ENCODE measurements around the gene PIP4K2B. TPM values are rescaled to one million over a fixed set of nuclear protein-coding genes. Genes with fewer than 3 reads are reported as not detected.

The PIP4K2B gene
- total RNA-seq, 1 experiment from 2014 or later = 42.3 TPM

GRCh38 chr17:38717139-38717745, 82.1 kb downstream of the PIP4K2B start:
- no peaks in the 10 kb centered on the region for H3K9me3 ChIP-seq (ENCODE audit: control insufficient read depth, insufficient read depth, low read depth, low read length)
- in situ Hi-C loops (cut with HindIII; ENCODE audit: low pct_unique_long_range_greater_than_20kb, low sequenced_read_pairs) = no loop called here
- H3K27ac ChIP-seq (ENCODE audit: low read length) = no peak overlapping the region
- no peaks in the 10 kb centered on the region for H3K27me3 ChIP-seq (ENCODE audit: control insufficient read depth, insufficient read depth, low read length)
- POLR2A ChIA-PET = interaction anchor here (0.6 kb wide), 1 partner anchor 257 kb away, joined by 9 read pairs; no protein-coding TSS in a partner anchor
- H3K4me3 ChIP-seq (ENCODE audit: low read depth in 2 of 2, low read length in 2 of 2) = no peak overlapping the region
- TF ChIP-seq POLR2AphosphoS5 (IDR thresholded peaks at IDR 0.05; ENCODE audit: low read depth, low read length) (no peak), CTCF (IDR thresholded peaks at IDR 0.05) (no peak), TCF7L2 (IDR thresholded peaks at IDR 0.05; ENCODE audit: low read depth, low read length) (no peak), SIN3A (IDR thresholded peaks at IDR 0.05; ENCODE audit: borderline replicate concordance, insufficient read depth, low read depth, low read length) (no peak), REST (IDR thresholded peaks at IDR 0.05; ENCODE audit: insufficient read depth in 1 of 2, low read depth in 2 of 2, low read length in 1 of 2) (no peak)
- DNase-seq (ENCODE audit: low read depth, low spot score) (no peak), ATAC-seq (no peak)
- CTCF ChIA-PET = interaction anchor here (0.5 kb wide), 1 partner anchor 39 kb away, joined by 3 read pairs; no protein-coding TSS in a partner anchor
- no TSS peak for BruUV-seq (replicated peaks)
- intact Hi-C loops (cut with micrococcal nuclease; ENCODE audit: unreplicated experiment) = no loop called here
- no peaks in the 10 kb centered on the region for H3K36me3 ChIP-seq (ENCODE audit: control insufficient read depth, insufficient read depth, low read length)
- H3K4me1 ChIP-seq (ENCODE audit: control insufficient read depth, insufficient read depth, low read length) = no peaks in the 10 kb centered on the region

- ChIA-PET POLR2A (interaction anchor here (0.6 kb wide), 1 partner anchor 258 kb away, joined by 9 read pairs; no protein-coding TSS in a partner anchor), CTCF (no interaction called here)
- in situ Hi-C loops (cut with HindIII; ENCODE audit: low pct_unique_long_range_greater_than_20kb, low sequenced_read_pairs) = no loop called here
- H3K36me3 ChIP-seq (ENCODE audit: control insufficient read depth, insufficient read depth, low read length) = no peaks in the 10 kb centered on the region
- no peaks in the 10 kb centered on the region for H3K4me1 ChIP-seq (ENCODE audit: control insufficient read depth, insufficient read depth, low read length)
- TF ChIP-seq POLR2AphosphoS5 (IDR thresholded peaks at IDR 0.05; ENCODE audit: low read depth, low read length) (no peak), CTCF (IDR thresholded peaks at IDR 0.05) (no peak), REST (IDR thresholded peaks at IDR 0.05; ENCODE audit: insufficient read depth in 1 of 2, low read depth in 2 of 2, low read length in 1 of 2) (no peak), SIN3A (IDR thresholded peaks at IDR 0.05; ENCODE audit: borderline replicate concordance, insufficient read depth, low read depth, low read length) (no peak), TCF7L2 (IDR thresholded peaks at IDR 0.05; ENCODE audit: low read depth, low read length) (no peak)
- DNase-seq (ENCODE audit: low read depth, low spot score) = no peak
- no peaks in the 10 kb centered on the region for H3K9me3 ChIP-seq (ENCODE audit: control insufficient read depth, insufficient read depth, low read depth, low read length)
- ATAC-seq = no peak
- BruUV-seq (replicated peaks) = no TSS peak
- no peaks in the 10 kb centered on the region for H3K27me3 ChIP-seq (ENCODE audit: control insufficient read depth, insufficient read depth, low read length)
- no peak overlapping the region for H3K4me3 ChIP-seq (ENCODE audit: low read depth in 2 of 2, low read length in 2 of 2)
- intact Hi-C loops (cut with micrococcal nuclease; ENCODE audit: unreplicated experiment) = no loop called here
- no peak overlapping the region for H3K27ac ChIP-seq (ENCODE audit: low read length)
Measured at GRCh38 chr17:38716368-38717005, 82.9 kb downstream of the PIP4K2B start.

Measured in Panc1 (cell line).